Activated CD4-positive, alpha-beta memory T cell treated with anti-CD3 and anti-CD28 coated beads for 36 hours (primary cell): Measurements from ENCODE around the gene HYKK. TPM values are rescaled to one million over a fixed set of nuclear protein-coding genes. Genes with fewer than 3 reads are reported as not detected.
A peak's percentile ranks its signal among the peaks of the same experiment; 100 is the strongest.
"Not testable (repeated sequence)": the region's sequence is repeated elsewhere in the genome, so short reads cannot be mapped to it uniquely, and the experiment has no call there.

Experiments
- CTCF ChIA-PET: fragments of 350-600 bp; sonication (Branson Sonifier 250); formaldehyde crosslinking; loops from one replicate; lab custom pipeline; 2021; ENCODE audit warnings: antibody characterized with exemption, inconsistent platforms; lab: Charles Lee
- POLR2A ChIA-PET: fragments of 350-600 bp; sonication (Branson Sonifier 250); formaldehyde crosslinking; loops from one replicate; lab custom pipeline; 2021; ENCODE audit warnings: antibody characterized with exemption; lab: Charles Lee
- DNase-seq: peaks from one replicate; pipeline ENCODE4 v3.0.0-alpha.2; 2020
- H3K27ac Mint-ChIP-seq: one replicate; pipeline ENCODE4 v1.8.0; 2021; ENCODE audit warnings: mixed read lengths
- H3K27me3 Mint-ChIP-seq: one replicate; pipeline ENCODE4 v1.8.0; 2021; ENCODE audit warnings: mixed read lengths
- H3K36me3 Mint-ChIP-seq: one replicate; pipeline ENCODE4 v1.8.0; 2021; ENCODE audit warnings: mixed read lengths
- H3K4me1 Mint-ChIP-seq: one replicate; pipeline ENCODE4 v1.8.0; 2021; ENCODE audit warnings: low read depth, mixed read lengths
- H3K4me3 Mint-ChIP-seq: one replicate; pipeline ENCODE4 v1.8.0; 2021; ENCODE audit warnings: mild to moderate bottlenecking, mixed read lengths
- H3K9me3 Mint-ChIP-seq: one replicate; pipeline ENCODE4 v1.8.0; 2021; ENCODE audit warnings: mixed read lengths
- intact Hi-C: fragments of 100-400 bp; cut with micrococcal nuclease; formaldehyde crosslinking; loops from one replicate; pipeline ENCODE4 v1.15.1; 2023
- total RNA-seq, 2 experiments: library from RNA; stranded (reverse); gene quantifications; one replicate each; pipeline ENCODE4 v1.2.3, GENCODE V29; 2021

Gene HYKK
- total RNA-seq, 2 experiments from 2014 or later, result 2.2 to 2.7 TPM

DNA sequence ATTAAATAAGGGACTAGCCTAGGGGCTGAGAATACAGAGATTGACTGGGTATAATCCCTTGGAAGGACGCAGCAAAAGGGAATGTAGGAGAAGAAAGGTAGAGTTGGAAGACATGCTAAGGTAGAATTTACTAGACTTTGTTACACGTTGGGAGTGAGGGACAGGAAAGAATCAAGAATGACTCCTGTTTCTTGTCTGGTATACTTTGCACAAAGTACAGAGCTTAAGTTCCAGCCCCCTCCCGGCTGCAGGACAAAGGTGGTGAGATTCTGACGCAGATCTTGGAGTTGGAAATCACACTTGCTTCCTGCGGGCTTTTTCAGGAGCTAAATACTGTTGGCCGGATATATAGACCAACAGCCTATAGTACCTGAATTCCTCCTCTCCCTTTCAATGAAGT lies 895 bp downstream of the HYKK start:
- H3K36me3 Mint-ChIP-seq, result no peaks in the 10 kb centered on the region
- peak overlapping the region; percentile 74 for H3K4me3 Mint-ChIP-seq
- ChIA-PET POLR2A (interaction anchor here (0.5 to 1.9 kb wide), 3 partner anchors 26 to 71 kb away, joined by 3 to 5 read pairs (median 4); partner anchors contain the start of genes IREB2 and PSMA4), CTCF (interaction anchor here (1.4 kb wide), 1 partner anchor 32 kb away, joined by 6 read pairs; the partner anchor contains the start of gene PSMA4)
- DNase-seq, result no peak
- no peaks in the 10 kb centered on the region for H3K27me3 Mint-ChIP-seq
- no peaks in the 10 kb centered on the region for H3K9me3 Mint-ChIP-seq
- peaks cover 19% of the 10 kb centered on the region for H3K4me1 Mint-ChIP-seq
- H3K27ac Mint-ChIP-seq, result no peak overlapping the region
- intact Hi-C loops, result no loop called here

DNA sequence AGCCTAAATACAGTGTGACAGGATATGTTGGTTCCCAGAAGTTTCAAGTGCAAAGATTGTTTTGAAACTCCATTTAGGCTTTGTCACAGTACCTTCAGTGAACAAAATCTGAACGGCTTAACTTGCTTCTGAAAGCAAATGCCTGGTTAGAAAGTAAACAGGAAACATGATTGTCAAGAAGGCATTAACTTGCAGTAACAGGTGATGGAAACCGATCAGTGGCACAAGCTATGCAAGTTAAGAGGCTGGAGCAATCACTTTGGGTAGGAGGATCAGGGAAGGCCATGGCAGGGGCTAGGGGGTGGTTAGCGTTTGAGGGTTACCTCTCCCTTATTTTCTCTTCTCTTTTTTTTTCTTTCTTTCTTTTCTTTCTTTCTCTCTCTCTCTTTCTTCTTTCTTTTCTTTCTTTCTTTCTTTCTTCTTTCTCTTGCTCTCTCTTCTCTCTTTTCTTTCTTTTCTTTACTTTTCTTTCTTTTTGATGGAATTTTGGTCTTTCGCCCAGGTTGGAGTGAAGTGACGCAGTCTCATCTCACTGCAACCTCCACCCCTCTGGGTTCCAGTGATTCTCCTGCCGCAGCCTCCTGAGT lies 2.4 kb downstream of the HYKK start:
- H3K9me3 Mint-ChIP-seq, result no peaks in the 10 kb centered on the region
- no peak for DNase-seq
- CTCF ChIA-PET, result no interaction called here

DNA sequence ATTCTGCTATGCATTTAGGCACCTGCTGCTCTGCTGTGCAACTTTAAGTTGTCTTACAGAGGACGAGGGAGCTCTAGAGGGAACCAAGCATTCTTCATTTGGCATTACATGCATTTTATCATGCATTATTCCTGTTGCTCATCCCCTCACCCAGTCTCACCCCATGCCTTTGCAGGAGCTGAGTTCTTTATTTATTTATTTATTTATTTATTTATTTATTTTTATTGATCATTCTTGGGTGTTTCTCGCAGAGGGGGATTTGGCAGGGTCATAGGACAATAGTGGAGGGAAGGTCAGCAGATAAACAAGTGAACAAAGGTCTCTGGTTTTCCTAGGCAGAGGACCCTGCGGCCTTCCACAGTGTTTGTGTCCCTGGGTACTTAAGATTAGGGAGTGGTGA lies 12.7 kb downstream of the HYKK start:
- POLR2A ChIA-PET, result not testable (repeated sequence)

More for the DNA sequence above, 2.4 kb downstream of the HYKK start:
- Mint-ChIP-seq H3K4me3 (no peak overlapping the region), H3K27me3 (no peaks in the 10 kb centered on the region), H3K27ac (no peak overlapping the region), H3K4me1 (peaks cover 19% of the 10 kb centered on the region), H3K36me3 (no peaks in the 10 kb centered on the region)
- intact Hi-C loops, result no loop called here
- POLR2A ChIA-PET, result interaction anchor here (0.6 to 1.6 kb wide), 2 partner anchors 30 to 396 kb away, joined by 4 to 5 read pairs; partner anchors contain the start of gene PSMA4

DNA sequence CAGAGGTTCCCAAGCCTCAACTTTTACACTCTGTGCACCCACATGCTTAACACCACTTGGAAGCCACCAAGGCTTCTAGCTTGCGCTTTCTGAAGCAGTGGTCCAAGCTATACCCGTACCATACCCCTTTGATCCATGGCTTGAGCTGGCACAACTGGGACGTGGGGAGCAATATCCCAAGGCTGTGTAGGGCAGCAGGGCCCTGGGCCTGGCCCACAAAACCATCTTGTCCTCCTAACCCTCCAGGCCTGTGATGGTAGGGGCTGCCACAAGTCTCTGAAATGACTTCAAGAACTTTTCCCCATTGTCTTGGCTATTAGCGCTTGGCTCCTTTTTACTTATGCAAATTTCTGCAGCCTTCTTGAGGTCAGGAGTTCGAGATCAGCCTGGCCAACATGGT lies 16.9 kb downstream of the HYKK start:
- intact Hi-C loops, result no loop called here

More for the DNA sequence above, 12.7 kb downstream of the HYKK start:
- intact Hi-C loops, H3K27me3 Mint-ChIP-seq, H3K9me3 Mint-ChIP-seq, H3K4me1 Mint-ChIP-seq, H3K27ac Mint-ChIP-seq, CTCF ChIA-PET, DNase-seq, H3K4me3 Mint-ChIP-seq, H3K36me3 Mint-ChIP-seq: not testable (repeated sequence)

DNA sequence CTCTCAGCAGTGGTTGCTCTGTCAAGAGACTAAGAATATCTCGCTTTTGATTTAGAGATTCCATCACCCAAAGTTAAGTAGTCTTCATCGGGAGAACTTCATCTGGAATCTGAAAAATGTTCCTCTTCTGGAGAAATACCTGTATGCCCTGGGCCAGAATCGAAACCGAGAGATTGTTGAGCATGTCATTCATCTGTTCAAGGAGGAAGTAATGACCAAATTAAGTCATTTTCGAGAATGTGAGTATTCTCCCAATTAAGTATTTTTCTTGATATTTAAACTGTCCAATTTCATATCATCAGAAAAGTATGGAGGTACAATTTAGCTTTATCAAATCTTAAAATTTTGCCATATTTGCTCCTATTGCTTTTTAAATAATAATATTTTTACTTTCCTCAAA lies 19.9 kb downstream of the HYKK start:
- Mint-ChIP-seq H3K4me1 (no peaks in the 10 kb centered on the region), H3K27me3 (no peaks in the 10 kb centered on the region), H3K27ac (no peak overlapping the region), H3K9me3 (no peaks in the 10 kb centered on the region), H3K36me3 (no peaks in the 10 kb centered on the region), H3K4me3 (no peak overlapping the region)
- DNase-seq, result no peak
- intact Hi-C loops, result no loop called here
- ChIA-PET POLR2A (interaction anchor here (0.7 kb wide), 1 partner anchor 11 kb away, joined by 4 read pairs; no protein-coding TSS in a partner anchor), CTCF (no interaction called here)

More for the DNA sequence above, 16.9 kb downstream of the HYKK start:
- Mint-ChIP-seq H3K27me3 (no peaks in the 10 kb centered on the region), H3K27ac (no peak overlapping the region), H3K9me3 (no peaks in the 10 kb centered on the region), H3K36me3 (no peaks in the 10 kb centered on the region), H3K4me1 (no peaks in the 10 kb centered on the region), H3K4me3 (no peak overlapping the region)
- DNase-seq, result no peak
- CTCF ChIA-PET, result no interaction called here
- POLR2A ChIA-PET, result no interaction called here

DNA sequence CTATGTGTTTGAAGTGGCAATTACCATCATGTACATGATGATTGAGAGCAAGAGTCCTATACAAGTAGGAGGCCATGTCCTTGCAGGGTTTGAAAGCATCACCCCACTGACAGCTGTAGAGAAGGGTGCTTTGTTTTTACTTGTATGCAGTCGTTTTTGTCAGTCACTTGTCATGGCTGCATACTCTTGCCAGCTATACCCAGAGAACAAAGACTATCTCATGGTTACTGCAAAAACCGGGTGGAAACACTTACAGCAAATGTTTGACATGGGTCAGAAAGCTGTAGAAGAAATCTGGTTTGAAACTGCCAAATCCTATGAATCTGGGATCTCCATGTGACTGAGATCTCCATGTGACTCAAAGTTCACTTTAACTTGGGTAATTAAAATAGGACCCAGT lies 26.0 kb downstream of the HYKK start:
- no peaks in the 10 kb centered on the region for H3K36me3 Mint-ChIP-seq
- ChIA-PET CTCF (no interaction called here), POLR2A (no interaction called here)
- H3K27me3 Mint-ChIP-seq, result no peaks in the 10 kb centered on the region
- H3K9me3 Mint-ChIP-seq, result no peaks in the 10 kb centered on the region
- DNase-seq, result no peak
- H3K27ac Mint-ChIP-seq, result no peak overlapping the region
- intact Hi-C loops, result no loop called here
- no peaks in the 10 kb centered on the region for H3K4me1 Mint-ChIP-seq
- H3K4me3 Mint-ChIP-seq, result no peak overlapping the region

DNA sequence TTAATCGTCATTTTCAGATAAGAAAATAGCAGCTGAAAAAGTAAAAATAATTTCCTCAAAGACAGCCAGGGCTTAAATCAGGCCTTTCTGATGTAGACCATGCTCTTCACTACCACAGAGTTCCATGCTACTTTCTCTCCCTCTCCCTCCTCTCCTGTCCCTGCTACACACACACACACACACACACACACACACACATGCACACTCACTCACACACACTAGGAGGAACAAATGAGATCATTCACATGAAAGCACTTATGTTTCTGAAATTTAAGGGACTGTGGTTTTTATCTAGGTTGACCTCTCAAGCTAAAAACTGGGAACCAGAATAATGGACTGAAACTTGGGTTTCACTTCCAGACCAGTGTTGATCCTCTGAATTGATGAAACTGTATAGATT lies 28.8 kb downstream of the HYKK start:
- no peak overlapping the region for H3K4me3 Mint-ChIP-seq
- peaks cover 9% of the 10 kb centered on the region for H3K36me3 Mint-ChIP-seq
- H3K4me1 Mint-ChIP-seq, result peaks cover 7% of the 10 kb centered on the region
- DNase-seq, result no peak
- CTCF ChIA-PET, result no interaction called here
- intact Hi-C loops, result no loop called here
- no peaks in the 10 kb centered on the region for H3K9me3 Mint-ChIP-seq
- H3K27ac Mint-ChIP-seq, result no peak overlapping the region
- H3K27me3 Mint-ChIP-seq, result peaks cover 3% of the 10 kb centered on the region
- POLR2A ChIA-PET, result no interaction called here

DNA sequence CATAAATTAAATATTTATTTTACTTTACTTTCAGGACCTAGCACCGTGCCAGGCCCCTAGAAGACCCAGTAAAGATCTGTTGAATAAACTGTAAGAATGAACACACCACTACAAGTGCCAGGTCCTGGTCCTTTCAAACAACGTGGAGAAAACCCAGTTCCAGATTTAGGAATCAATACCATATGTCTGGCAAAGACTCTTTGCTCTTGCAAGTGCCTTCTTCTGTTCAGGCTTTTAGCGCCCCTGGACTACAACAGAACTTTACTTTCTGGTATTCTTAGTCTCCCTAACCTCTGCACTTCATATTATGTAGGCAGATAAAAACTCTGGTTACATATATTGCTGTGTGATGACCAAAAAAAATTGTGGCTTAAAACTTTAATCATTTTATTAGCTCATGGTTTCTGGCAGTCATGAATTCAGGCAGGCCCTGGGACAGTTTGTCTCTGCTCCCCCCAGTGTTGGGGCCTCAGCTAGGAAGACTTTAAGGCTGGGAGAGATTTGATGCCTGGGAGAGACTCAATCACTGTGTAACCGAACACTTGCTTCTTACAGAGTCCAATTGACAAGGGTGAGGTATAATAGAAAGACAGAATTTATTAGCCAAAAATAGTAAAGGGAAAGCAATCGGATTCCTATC lies 30.0 kb downstream of the HYKK start:
- ChIA-PET CTCF (no interaction called here), POLR2A (no interaction called here)
- H3K4me3 Mint-ChIP-seq, result no peak overlapping the region
- H3K36me3 Mint-ChIP-seq, result peaks cover 17% of the 10 kb centered on the region
- no peak overlapping the region for H3K27ac Mint-ChIP-seq
- no peaks in the 10 kb centered on the region for H3K9me3 Mint-ChIP-seq
- intact Hi-C loops, result no loop called here
- DNase-seq, result no peak
- H3K4me1 Mint-ChIP-seq, result peaks cover 14% of the 10 kb centered on the region
- peaks cover 3% of the 10 kb centered on the region for H3K27me3 Mint-ChIP-seq

DNA sequence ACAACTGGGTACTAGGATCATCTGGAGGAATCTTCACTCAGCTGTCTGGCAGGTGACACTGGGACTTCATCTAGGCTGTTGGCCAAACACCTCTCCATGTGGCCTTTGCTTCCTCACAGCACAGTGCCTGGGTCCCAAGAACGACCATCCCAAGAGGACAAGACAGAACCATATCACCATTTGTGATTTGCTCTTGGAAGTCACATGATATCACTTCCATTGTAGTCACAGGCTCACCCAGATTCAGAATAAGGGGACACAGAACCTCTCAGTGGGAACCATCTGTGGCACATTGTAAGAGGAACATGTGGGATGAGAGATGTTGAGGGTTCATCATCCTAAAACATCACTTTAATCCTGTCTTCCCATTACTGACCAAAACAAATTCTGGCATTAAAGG lies 31.0 kb downstream of the HYKK start:
- DNase-seq, result no peak
- Mint-ChIP-seq H3K9me3 (no peaks in the 10 kb centered on the region), H3K4me3 (no peak overlapping the region), H3K36me3 (peaks cover 27% of the 10 kb centered on the region), H3K27me3 (peaks cover 3% of the 10 kb centered on the region), H3K27ac (no peak overlapping the region), H3K4me1 (peaks cover 23% of the 10 kb centered on the region)
- POLR2A ChIA-PET, result no interaction called here
- intact Hi-C loops, result no loop called here
- CTCF ChIA-PET, result no interaction called here

DNA sequence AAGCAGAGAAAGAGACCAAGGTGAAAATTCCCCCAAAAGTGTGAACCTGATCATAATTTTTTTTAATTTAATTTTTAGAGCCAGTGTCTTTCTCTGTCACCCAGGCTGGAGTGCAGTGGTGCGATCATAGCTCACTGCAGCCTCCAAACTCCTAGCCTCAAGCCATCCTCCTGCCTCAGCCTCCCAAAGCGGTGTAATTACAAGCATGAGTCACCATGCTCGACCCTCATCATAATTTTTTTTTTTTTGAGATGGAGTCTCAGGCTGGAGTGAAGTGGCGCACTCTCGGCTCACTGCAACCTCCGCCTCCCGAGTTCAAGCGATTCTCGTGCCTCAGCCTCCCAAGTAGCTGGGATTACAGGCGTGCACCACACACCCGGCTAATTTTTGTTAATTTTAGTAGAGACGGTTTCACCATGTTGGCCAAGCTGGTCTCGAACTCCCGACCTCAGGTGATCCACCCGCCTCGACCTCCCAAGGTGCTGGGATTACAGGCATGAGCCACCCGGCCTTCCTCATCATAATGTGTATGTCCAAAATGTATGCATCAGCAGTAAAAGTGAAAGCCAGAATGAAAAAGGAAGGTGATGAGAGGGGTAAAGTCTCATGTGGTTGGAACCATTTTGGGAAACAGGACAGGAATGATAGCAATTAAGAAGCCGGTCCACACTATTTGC lies 32.2 kb downstream of the HYKK start:
- Mint-ChIP-seq H3K4me3 (peak overlapping the region; percentile 87), H3K36me3 (peaks cover 29% of the 10 kb centered on the region), H3K4me1 (peaks cover 23% of the 10 kb centered on the region), H3K27ac (peak overlapping the region; percentile 91)
- not testable (repeated sequence) for H3K9me3 Mint-ChIP-seq, H3K27me3 Mint-ChIP-seq
- ChIA-PET POLR2A (interaction anchor here (0.6 to 4.3 kb wide), 10 partner anchors 9 to 274 kb away, joined by 3 to 30 read pairs (median 6); partner anchors contain the start of genes CHRNA5, IREB2 and SKIC8), CTCF (interaction anchor here (0.7 to 2.2 kb wide), 6 partner anchors 13 to 101 kb away, joined by 3 to 9 read pairs (median 3); partner anchors contain the start of genes HYKK and IREB2)
- peak; percentile 28 for DNase-seq
- intact Hi-C loops, result loop anchor here (1.0 to 5.0 kb wide), 3 partner anchors 26 to 237 kb away; partner anchors contain the start of genes CHRNA5 and IREB2

DNA sequence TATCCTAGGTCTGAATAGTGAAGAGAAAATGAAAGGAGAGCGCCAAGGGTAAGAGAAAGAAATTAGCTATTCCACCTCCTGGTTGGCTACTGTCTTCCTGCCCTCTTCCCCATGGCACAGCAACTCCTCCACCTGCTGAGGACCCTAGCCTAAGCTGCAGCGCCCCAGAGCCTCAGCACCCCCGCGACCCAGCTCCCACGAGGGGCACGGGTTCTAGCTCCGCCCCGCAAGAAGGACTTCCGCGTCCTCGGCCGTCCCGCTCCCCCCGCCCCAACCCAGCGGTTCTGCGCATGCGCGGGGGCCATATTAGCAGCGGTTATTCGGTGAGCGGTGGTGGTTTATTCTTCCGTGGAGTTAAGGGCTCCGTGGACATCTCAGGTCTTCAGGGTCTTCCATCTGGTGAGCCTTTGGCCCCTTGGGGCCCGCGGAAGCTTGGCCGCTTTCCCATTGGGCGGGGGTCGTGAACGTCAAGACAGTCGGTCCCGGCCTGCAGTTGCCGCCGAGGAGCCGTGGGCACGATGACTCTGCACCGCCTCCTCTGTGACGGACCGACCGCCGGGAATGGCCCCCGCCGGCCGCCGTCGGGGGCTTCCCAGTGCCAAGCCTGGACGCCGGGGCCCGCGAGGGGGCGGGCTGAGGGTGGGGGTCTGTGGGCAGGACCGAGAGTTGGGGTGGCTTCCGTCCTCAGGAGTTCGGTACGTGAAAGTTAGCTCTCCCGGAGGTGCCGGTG lies 32.9 kb downstream of the HYKK start, which contains the start of gene PSMA4:
Gene PSMA4, plus strand, starts transcription at position 304 of the 730 bp plus-strand sequence. CDS start 1,484 bp downstream, outside the sequence.
- POLR2A ChIA-PET, result interaction anchor here (0.6 to 4.3 kb wide), 9 partner anchors 10 to 275 kb away, joined by 3 to 30 read pairs (median 6); partner anchors contain the start of genes CHRNA5, IREB2 and SKIC8
- Mint-ChIP-seq H3K4me1 (peaks cover 25% of the 10 kb centered on the region), H3K36me3 (peaks cover 34% of the 10 kb centered on the region), H3K27me3 (peaks cover 3% of the 10 kb centered on the region), H3K27ac (peak within 1 kb of the TSS; percentile 91), H3K9me3 (no peaks in the 10 kb centered on the region), H3K4me3 (peak within 1 kb of the TSS; percentile 87)
- DNase-seq, result peak; percentile 95
- intact Hi-C loops, result loop anchor here (1.0 to 5.0 kb wide), 3 partner anchors 25 to 238 kb away; partner anchors contain the start of genes CHRNA5 and IREB2
- CTCF ChIA-PET, result interaction anchor here (0.7 to 2.2 kb wide), 6 partner anchors 12 to 359 kb away, joined by 3 to 9 read pairs (median 3); partner anchors contain the start of genes HYKK and IREB2
